ENCODE results near the gene SCN4B.

Gene SCN4B

DNA sequence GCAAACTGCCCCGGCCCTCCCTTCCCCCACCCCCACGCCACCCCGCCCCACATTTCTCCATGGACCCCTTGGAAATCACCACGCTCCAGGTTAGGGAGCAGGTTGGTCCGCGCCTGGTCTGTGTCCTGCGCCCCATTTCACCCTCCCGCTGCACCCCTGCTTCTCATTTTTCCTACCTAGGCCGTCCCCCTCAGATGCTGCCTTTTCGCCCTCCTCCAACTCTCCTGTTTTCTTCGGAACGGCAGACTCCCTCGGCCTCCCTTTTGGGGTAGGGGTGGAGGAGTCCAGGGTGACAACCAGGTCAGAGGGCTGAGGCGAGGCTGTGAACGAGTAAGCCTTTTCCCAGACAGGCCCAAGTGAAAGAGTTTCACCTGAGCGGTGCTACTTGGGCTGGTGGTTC is 893 bp upstream of the SCN4B start:
- no peak for DNase-seq
- TF ChIP-seq POLR2A (IDR thresholded peaks at IDR 0.05; ENCODE audit: low read length) (no peak), GATA1 (IDR thresholded peaks at IDR 0.05; ENCODE audit: low read depth, low read length) (no peak)

DNA sequence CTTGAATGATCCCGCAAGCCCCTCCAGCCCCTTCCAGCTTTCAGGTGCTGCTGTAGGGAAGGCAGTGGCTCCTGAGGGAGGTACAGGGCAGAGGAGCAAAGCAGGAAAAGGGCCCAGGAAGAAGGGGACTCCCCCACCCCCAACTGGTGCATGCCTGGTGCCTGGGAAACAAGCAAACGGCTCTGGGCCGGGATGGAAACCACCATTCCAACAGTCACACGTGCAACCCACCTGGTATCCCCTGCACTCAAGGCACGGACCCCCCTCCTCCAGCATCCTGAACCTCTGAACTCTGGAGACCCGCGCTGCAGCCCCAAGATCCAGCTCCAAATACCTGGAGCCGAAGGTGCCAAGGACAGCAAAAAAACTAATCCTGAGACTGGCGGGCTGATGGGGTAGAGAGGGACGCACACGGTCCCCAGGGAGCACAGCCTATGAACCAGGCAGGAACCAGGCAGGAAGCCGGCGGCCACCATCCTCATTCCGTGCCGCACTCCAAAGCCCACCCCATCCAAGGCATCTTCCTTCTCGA is 537 bp downstream of the SCN4B start:
- no peak for DNase-seq
- TF ChIP-seq GATA1 (IDR thresholded peaks at IDR 0.05; ENCODE audit: low read depth, low read length) (no peak), POLR2A (IDR thresholded peaks at IDR 0.05; ENCODE audit: low read length) (no peak)

DNA sequence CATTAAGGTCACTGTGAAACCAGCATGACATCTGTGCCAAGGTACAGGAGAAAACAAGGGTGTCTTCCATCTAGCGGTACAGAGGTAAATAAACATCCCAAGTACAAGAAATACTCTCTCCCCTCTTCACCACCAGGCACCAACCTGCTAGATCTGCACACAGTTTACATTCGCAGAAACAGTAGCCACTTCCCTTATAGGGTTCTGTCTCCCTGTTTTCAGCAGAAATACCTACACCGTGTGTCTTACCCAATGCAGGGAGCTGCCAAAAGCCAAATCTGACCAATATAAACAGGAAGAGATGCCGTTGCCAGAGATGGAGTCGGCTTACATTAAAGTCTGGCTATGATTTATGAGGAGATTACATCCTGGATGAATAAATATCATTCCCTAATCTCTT is 1.2 kb downstream of the SCN4B start:
- no peak for DNase-seq
- TF ChIP-seq GATA1 (IDR thresholded peaks at IDR 0.05; ENCODE audit: low read depth, low read length) (no peak), POLR2A (IDR thresholded peaks at IDR 0.05; ENCODE audit: low read length) (no peak)

DNA sequence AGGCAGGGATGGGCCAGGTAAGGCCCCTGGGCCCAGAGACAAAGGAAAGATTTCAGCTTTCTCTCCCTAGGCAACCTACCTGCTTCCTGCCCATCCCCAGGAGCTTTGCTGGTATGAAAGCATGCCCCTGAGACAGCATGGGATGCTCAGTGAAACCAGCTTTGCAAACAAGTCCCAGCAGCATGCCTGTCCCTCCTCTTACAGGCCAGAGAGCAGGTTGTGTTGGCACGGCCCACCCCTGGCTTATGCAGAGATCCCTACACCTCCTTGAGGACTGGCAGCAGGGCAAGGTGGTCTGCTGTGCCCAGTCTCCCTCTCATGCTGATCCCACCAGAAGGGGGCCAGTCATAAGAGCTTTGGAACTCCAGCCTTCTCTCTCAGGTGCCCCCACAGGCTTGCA is 3.1 kb downstream of the SCN4B start:
- no peak for DNase-seq
- TF ChIP-seq POLR2A (IDR thresholded peaks at IDR 0.05; ENCODE audit: low read length) (no peak), GATA1 (IDR thresholded peaks at IDR 0.05; ENCODE audit: low read depth, low read length) (no peak)

DNA sequence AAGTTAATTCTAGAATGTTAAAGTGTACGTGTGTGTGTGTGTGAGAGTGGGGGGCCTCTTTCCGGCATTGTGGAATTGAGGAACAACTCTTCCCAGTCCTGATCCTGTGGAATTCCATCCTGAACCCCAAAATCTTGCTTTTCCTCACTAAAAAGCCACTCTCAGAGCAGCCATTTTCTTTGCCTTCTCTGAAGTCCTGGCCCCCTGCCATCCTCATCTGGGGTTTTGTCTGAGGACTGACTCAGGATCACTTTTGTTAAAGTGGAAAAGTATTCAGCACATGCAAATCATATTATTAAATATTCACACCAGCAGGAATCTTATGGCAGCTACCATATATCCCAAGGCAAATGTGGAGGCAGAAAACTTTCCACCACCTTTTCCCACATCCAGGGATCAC is 3.8 kb downstream of the SCN4B start:
- DNase-seq: no peak
- TF ChIP-seq GATA1 (IDR thresholded peaks at IDR 0.05; ENCODE audit: low read depth, low read length) (no peak), POLR2A (IDR thresholded peaks at IDR 0.05; ENCODE audit: low read length) (no peak)

DNA sequence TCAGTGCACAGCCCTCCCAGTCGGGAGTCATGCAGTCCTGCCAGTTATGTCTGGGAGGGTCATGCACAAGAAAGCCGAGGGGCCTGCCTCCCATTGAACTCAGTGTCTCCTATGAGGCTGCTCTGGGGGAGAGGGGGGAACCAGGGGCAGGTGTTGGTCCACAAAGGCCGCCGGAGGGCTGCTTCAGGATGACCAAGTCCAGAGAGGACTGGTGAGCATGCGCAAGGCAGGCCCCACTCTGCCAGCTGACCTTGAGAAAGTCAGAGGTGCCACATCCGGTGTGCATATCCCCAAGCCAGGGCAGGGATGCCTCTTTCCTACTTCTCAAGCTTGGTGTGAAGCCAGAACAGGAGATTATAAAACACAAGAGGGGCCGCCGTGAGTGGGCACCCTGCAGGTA is 4.4 kb downstream of the SCN4B start:
- TF ChIP-seq GATA1 (IDR thresholded peaks at IDR 0.05; ENCODE audit: low read depth, low read length): no peak
- no peak for TF ChIP-seq POLR2A (IDR thresholded peaks at IDR 0.05; ENCODE audit: low read length)
- DNase-seq: no peak

DNA sequence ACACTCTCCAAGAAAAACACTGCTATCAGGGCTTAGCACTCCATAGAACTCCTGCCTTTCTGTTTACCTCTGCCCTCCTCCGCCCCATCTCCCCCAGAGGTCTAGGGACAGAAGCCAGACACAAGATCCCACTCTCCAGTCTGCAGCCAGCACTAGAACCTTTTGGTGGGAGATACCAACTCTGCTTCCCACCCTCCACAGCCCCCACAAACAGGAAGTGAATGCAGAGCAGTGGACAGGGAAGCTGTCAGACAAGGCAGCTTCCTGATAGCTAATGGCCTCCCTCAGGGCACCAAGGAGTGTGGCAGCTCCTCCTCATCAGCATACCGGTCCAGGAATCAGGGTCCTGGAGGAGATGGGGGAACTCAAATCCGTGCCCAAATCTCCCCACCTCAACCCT is 5.1 kb downstream of the SCN4B start:
- no peak for TF ChIP-seq GATA1 (IDR thresholded peaks at IDR 0.05; ENCODE audit: low read depth, low read length)
- TF ChIP-seq POLR2A (IDR thresholded peaks at IDR 0.05; ENCODE audit: low read length): no peak
- no peak for DNase-seq

DNA sequence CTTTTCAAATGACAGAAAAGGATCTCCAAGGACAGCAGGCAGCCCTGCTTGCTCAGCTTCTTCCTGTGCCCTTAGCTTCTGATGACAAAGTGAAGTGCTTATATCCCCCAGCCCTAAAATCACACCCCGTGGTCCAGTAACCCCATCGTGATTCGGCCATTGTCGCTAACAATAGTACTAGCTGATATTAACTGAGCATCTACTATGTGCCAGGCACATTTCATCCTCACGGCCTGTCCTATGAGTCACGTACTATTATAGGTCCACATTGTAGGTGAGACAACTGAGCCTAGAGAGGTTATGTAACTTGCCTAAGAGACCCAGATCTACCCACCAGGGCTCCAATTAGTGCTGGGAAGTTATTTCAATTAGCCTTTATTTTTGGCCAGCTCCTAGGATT is 6.1 kb downstream of the SCN4B start:
- DNase-seq: no peak
- TF ChIP-seq GATA1 (IDR thresholded peaks at IDR 0.05; ENCODE audit: low read depth, low read length): no peak
- TF ChIP-seq POLR2A (IDR thresholded peaks at IDR 0.05; ENCODE audit: low read length): no peak

DNA sequence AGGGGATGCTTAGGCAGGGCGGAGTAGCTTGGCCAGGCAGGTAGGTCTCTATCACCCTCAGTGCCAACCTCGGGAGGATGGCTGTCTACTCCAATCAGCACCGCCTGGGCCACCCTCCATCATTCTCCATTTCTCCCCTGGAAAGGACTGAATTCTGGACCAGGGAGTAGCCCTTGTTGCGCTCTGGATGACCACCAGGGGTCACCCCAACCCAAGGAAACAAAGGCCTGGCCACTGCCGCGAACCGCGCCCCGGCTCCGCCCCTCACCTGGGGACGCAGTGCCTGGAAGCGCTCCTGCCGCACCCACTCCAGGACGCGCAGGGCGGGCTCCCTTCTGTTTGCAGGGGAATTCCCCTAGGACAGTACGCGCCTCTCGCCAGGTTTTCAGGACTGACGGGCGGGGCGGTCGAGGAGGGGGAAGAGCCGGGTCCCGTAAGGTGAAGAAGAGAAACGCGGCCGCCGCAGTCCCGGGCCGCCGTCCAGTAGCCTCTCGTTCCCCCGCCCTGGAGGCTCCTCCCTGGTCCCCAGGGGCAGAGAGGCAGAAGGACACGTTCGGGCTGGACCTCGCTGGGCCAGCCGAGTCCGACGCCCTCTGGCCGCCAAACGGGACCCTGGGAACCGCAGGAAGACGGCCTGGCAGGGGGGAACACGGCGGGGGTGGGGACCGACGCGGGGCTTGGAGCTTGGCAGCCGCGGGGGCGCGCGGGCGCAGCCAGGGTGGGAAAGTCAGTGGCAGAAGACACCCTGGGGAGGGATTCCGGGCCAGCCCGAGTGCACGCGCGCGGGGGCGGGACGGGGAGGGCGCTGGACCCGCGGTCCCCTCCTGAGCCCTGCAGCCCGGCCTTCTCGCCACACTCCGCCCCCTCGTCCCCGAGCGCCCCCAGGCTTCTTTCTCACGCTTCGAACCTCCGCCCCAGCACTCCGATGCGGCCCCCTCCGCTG is 7.1 kb downstream of the SCN4B start:
- no peak for TF ChIP-seq POLR2A (IDR thresholded peaks at IDR 0.05; ENCODE audit: low read length)
- TF ChIP-seq GATA1 (IDR thresholded peaks at IDR 0.05; ENCODE audit: low read depth, low read length): no peak
- DNase-seq: peak; percentile 53 to 74

DNA sequence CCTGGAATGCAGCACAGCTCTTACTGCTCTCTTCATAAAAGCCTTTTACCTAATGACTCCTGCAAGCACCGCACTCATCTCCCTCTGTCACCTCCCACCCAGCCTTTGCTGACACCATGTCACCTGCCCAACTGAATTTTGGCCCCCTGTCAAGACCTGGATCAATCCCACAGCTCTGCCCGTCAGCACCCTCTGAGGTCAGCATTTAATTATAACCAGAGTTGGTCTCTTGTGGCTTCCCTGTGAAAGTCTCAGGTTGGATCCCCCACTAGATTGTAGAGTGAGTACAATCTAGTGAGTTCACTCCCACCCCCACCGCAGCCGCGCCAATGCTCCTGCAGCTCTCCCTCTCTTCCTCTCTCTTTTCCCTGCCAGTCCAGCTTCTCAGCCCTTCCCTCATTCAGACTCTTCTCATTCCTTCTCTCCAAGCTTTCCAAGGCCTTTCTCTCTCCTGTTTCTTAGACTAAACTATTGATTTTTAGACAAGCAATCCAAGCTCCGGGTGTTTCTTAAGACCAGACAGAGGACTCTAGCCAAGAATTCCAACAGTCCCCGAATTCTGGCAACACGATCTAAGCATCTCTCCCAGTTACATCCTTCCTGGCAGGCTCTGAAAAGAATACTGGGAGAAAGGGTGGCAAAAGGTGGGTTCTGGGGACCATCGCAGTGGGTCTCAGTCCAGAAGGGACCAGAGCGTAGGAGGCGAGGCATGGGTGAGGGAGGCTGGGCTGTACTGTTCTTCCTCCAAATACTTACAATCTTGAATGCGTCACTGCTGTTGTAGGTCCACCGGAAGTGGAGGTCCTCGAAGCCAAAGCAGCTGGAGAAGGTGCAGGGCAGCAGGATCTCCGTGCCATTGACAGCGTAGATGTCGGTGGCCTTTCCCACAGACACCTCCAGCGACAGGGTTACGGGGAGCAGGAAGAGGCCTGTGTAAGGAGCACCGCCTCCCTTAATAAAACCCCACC is 8.0 kb downstream of the SCN4B start:
- no peak for DNase-seq
- no peak for TF ChIP-seq GATA1 (IDR thresholded peaks at IDR 0.05; ENCODE audit: low read depth, low read length)
- TF ChIP-seq POLR2A (IDR thresholded peaks at IDR 0.05; ENCODE audit: low read length): no peak

DNA sequence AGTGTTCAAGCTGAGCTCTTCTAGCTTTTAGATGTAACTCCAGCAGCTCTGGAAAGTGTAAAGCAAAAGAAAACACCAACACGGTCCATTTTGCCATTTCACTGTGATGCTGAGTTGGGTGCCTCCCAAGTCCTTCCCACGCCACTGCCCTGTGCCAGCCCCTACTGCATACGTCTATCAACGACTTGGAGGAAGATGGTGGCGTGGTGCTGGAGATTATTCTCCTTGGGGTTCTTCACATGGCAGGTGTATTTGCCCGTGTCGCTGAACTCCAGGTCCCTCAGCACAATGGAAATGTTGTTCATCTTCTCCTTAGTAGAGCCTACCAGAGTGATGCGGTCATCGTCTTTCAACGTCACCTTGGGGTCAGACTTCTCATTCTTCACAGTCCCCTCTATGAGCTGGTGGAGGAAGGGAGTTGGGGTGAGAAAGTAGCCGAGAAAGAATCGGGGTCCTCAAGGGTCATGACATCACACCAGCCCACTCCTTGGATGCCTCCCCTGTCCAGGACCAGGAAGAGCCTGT is 8.9 kb downstream of the SCN4B start:
- no peak for TF ChIP-seq POLR2A (IDR thresholded peaks at IDR 0.05; ENCODE audit: low read length)
- TF ChIP-seq GATA1 (IDR thresholded peaks at IDR 0.05; ENCODE audit: low read depth, low read length): no peak
- no peak for DNase-seq

DNA sequence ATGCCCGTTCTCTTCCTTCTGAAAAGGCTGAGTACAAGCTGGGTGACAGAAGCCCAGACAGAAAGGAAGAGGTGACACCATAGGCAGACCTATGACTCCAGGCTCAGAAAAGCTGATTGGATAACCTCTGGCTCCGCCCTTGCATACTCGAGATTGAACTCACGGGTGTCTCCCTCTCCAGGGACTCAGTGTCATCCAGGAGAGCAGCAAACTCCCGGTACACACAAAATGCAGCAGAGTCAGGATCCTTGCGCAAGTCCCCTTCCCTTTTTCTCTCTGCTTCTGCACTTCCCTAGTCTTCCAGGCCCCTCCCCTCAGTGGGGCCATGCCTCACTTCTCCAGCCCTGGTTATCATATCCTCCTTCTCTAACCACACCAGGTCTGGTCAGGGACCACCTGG is 9.8 kb downstream of the SCN4B start:
- TF ChIP-seq POLR2A (IDR thresholded peaks at IDR 0.05; ENCODE audit: low read length): no peak
- no peak for TF ChIP-seq GATA1 (IDR thresholded peaks at IDR 0.05; ENCODE audit: low read depth, low read length)
- no peak for DNase-seq

DNA sequence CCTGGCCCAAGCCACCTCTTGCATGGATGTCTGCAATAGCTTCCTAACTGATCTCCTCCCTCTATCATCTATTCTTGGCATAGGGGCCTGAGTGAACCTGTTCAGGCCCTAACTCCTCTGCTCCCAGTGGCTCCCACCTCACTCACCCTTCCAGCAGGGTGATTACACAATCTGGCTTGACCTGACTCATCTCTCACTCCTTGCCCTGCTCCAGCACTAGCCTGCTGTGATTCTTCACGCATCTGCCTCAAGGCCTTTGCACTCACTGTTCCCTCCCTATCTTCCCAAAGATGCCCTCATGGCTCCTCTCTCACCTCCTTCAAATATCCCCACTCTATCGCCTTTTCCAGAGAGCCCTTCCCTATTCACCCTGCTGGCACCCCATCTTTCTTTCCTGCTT is 10.5 kb downstream of the SCN4B start:
- no peak for DNase-seq
- TF ChIP-seq GATA1 (IDR thresholded peaks at IDR 0.05; ENCODE audit: low read depth, low read length) (no peak), POLR2A (IDR thresholded peaks at IDR 0.05; ENCODE audit: low read length) (no peak)

DNA sequence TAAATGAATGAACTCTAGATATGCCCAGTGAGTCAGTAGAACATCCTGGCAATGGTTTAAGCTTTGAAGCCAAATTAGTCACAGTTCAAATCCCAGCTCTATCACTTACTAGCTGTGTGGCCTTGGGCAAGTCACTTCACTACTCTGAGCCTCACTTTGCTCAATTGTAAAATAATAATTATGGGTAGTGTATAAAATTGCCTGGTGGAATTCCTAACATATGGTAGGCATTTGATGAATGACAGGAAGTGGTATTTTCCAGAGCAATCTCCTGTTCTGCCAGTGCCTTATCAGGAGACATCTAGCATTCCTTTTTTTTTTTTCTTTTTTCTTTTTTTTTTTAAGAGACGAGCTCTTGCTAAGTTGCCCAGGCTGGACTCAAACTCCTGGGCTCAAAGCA is 13.0 kb downstream of the SCN4B start:
- no peak for TF ChIP-seq GATA1 (IDR thresholded peaks at IDR 0.05; ENCODE audit: low read depth, low read length)
- TF ChIP-seq POLR2A (IDR thresholded peaks at IDR 0.05; ENCODE audit: low read length): no peak
- DNase-seq: no peak
